Muscle layer of duodenum (tissue), 2 donors: ENCODE data around the gene SMIM41.

ENCODE experiments used
- H3K27ac ChIP-seq: one replicate; pipeline ENCODE4 v1.7.0; 2013; ENCODE audit warnings: mild to moderate bottlenecking, low read length
- H3K27me3 ChIP-seq: one replicate; pipeline ENCODE4 v1.7.0; 2013; ENCODE audit warnings: low read depth, mild to moderate bottlenecking, control low read depth, low read length
- H3K36me3 ChIP-seq, 2 donors: one replicate each; pipeline ENCODE4 v1.7.0; 2013; ENCODE audit warnings: low read length in 2 of 2, control low read depth in 1 of 2, mild to moderate bottlenecking in 1 of 2; ENCODE audit not compliant: insufficient read depth in 2 of 2, control insufficient read depth in 1 of 2
- H3K4me1 ChIP-seq, 2 donors: one replicate each; pipeline ENCODE4 v1.7.0; 2013; ENCODE audit warnings: low read length in 2 of 2, mild to moderate bottlenecking in 2 of 2, control low read depth in 1 of 2, moderate library complexity in 1 of 2; ENCODE audit not compliant: insufficient read depth in 2 of 2, control insufficient read depth in 1 of 2
- H3K4me3 ChIP-seq, 2 donors: one replicate each; pipeline ENCODE4 v1.7.0; 2013; ENCODE audit warnings: low read length in 2 of 2, low read depth in 1 of 2, mild to moderate bottlenecking in 1 of 2
- H3K9me3 ChIP-seq, 2 donors: one replicate each; pipeline ENCODE4 v1.7.0; 2013; ENCODE audit warnings: low read length in 2 of 2, control low read depth in 1 of 2, mild to moderate bottlenecking in 1 of 2; ENCODE audit not compliant: control insufficient read depth in 1 of 2
- donor health status: healthy.

SMIM41 gene

GRCh38 chr12:52137746-52138145 is 58.2 kb downstream of the SMIM41 start:
- no peaks in the 10 kb centered on the region for H3K36me3 ChIP-seq
- no peak overlapping the region for H3K27ac ChIP-seq
- H3K4me3 ChIP-seq, result no peak overlapping the region
- no peaks in the 10 kb centered on the region for H3K27me3 ChIP-seq
- H3K4me1 ChIP-seq, result no peaks in the 10 kb centered on the region
- H3K9me3 ChIP-seq, result no peaks in the 10 kb centered on the region

GRCh38 chr12:52139147-52139546 is 59.6 kb downstream of the SMIM41 start:
- H3K4me3 ChIP-seq, result no peak overlapping the region
- no peak overlapping the region for H3K27ac ChIP-seq
- H3K4me1 ChIP-seq, result no peaks in the 10 kb centered on the region
- H3K36me3 ChIP-seq, result no peaks in the 10 kb centered on the region
- no peaks in the 10 kb centered on the region for H3K9me3 ChIP-seq
- H3K27me3 ChIP-seq, result no peaks in the 10 kb centered on the region

GRCh38 chr12:52139579-52140062 is 60.1 kb downstream of the SMIM41 start:
- no peaks in the 10 kb centered on the region for H3K27me3 ChIP-seq
- no peaks in the 10 kb centered on the region for H3K36me3 ChIP-seq
- no peaks in the 10 kb centered on the region for H3K4me1 ChIP-seq
- H3K9me3 ChIP-seq, result no peaks in the 10 kb centered on the region
- no peak overlapping the region for H3K4me3 ChIP-seq
- H3K27ac ChIP-seq, result no peak overlapping the region

GRCh38 chr12:52141306-52141705 is 61.8 kb downstream of the SMIM41 start:
- no peaks in the 10 kb centered on the region for H3K4me1 ChIP-seq
- H3K4me3 ChIP-seq, result no peak overlapping the region
- H3K36me3 ChIP-seq, result no peaks in the 10 kb centered on the region
- H3K27me3 ChIP-seq, result no peaks in the 10 kb centered on the region
- no peak overlapping the region for H3K27ac ChIP-seq
- no peaks in the 10 kb centered on the region for H3K9me3 ChIP-seq

DNA sequence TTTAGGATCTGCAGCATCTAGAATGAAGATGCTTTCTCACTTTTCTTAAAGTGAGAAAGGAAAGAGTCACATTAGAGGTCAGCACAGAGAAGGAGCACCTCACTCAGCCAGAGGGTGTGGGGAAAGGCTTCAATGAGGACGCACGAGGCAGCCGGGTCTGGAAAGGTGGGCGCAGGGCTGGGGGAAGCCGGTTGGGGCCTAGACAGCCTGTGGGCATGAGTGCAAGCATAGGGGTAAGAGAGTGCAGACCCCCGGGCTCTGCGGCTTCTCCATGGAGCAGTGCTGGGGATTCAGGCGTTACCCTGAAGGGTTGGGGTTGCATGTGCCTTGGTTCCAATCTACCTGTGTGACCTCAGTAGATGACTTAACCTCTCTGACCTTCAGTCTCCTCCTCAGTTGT is 62.4 kb downstream of the SMIM41 start:
- Histone ChIP-seq H3K27me3 (no peaks in the 10 kb centered on the region), H3K9me3 (no peaks in the 10 kb centered on the region), H3K4me1 (no peaks in the 10 kb centered on the region), H3K4me3 (no peak overlapping the region), H3K27ac (no peak overlapping the region), H3K36me3 (no peaks in the 10 kb centered on the region)

GRCh38 chr12:52142431-52142830 is 62.9 kb downstream of the SMIM41 start:
- H3K4me3 ChIP-seq, result no peak overlapping the region
- no peaks in the 10 kb centered on the region for H3K36me3 ChIP-seq
- no peaks in the 10 kb centered on the region for H3K9me3 ChIP-seq
- H3K27ac ChIP-seq, result no peak overlapping the region
- H3K27me3 ChIP-seq, result no peaks in the 10 kb centered on the region
- H3K4me1 ChIP-seq, result peaks cover 0 to under 1% of the 10 kb centered on the region in 2 donors

DNA sequence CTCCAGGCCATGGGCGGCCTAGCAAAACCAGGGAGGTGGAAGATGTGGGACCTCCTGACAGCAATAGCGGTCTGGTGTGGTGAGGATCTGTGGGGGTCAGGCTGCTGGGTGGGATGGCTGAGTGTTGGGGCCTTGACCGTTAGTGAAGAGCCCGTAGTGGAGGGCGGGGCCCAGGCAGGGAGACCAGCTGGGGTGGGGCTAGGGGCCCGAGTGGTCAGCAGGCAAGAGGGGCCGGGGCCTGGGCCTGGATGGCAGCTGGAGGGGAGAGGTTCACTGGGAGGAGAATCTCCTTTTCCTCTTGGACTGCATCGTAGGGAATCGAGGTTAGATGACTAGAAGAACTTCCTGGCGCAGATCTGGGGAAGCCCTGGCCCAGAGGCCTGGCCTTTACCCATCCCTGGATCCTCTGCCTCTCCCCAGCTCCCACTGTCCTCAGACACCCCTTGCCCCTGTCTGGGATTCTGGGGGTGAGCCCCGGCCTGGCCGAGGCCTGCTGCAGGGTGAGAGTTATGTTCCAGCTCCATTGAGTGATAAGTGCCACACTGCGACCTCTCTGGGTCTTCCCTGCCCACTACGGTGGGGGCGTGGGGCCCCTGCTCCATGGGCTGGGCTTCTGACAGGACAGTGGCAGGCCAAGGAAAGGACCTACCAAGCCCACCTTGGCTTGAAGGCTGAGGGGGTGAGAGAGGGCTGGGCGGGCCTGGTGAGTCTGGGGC is 65.2 kb downstream of the SMIM41 start:
- H3K27ac ChIP-seq, result no peak overlapping the region
- no peak overlapping the region for H3K4me3 ChIP-seq

DNA sequence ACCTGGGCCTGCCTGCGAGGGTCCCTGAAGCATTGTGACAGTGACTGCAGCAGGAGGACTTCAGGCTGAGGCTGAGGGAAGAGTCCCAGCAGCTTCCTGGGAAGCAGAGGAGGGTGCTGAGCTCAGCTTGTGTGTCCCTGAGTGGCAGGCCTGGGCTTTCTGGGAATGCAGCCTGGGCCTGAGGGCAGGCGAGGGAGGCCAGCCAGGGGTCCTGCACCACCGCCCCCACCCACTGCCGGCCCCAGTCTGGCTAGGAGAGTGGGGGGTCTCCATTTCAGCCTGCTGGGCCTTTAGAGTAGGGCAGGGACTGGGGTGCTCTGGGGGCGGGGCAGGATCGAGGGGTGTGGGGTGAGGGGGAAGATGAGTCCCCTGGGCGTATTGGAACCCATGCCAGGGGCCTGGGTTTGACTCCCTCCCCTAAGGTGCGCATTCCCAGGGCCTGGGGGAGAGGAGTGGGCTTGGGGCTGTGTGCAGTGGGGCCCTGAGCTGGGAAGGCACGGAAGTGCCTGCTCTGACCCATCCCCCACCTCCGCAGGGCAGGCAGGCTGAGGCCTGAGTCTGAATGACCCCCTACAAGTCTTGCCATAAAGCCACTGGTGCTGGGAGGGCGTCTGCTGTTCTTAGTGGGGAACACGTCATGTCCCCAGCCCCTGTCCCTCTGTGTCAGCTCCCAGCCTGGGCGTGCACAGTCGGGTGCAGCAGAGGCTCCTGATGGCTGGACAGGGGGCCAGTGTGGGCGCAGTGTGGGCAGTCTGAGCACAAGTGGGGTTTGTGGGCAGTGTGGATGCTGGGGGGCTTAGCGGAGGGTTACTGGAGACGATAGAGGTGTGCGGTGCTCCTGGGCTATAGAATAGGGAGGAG is 66.0 kb downstream of the SMIM41 start:
- H3K9me3 ChIP-seq, result no peaks in the 10 kb centered on the region
- peaks cover 3 to 7% of the 10 kb centered on the region in 2 donors for H3K4me1 ChIP-seq
- H3K4me3 ChIP-seq, result no peak overlapping the region
- H3K27me3 ChIP-seq, result no peaks in the 10 kb centered on the region
- H3K36me3 ChIP-seq, result no peaks in the 10 kb centered on the region
- no peak overlapping the region for H3K27ac ChIP-seq

More for the DNA sequence above, 65.2 kb downstream of the SMIM41 start:
- Histone ChIP-seq H3K9me3 (no peaks in the 10 kb centered on the region), H3K27me3 (no peaks in the 10 kb centered on the region), H3K36me3 (no peaks in the 10 kb centered on the region), H3K4me1 (peaks cover 3 to 7% of the 10 kb centered on the region in 2 donors)

GRCh38 chr12:52146089-52146821 is 66.8 kb downstream of the SMIM41 start:
- Histone ChIP-seq H3K36me3 (no peaks in the 10 kb centered on the region), H3K9me3 (no peaks in the 10 kb centered on the region), H3K27ac (peak overlapping the region; percentile 58), H3K27me3 (no peaks in the 10 kb centered on the region), H3K4me3 (no peak overlapping the region), H3K4me1 (peaks cover 3 to 7% of the 10 kb centered on the region in 2 donors)

- Histone ChIP-seq H3K4me1 (peaks cover 6 to 7% of the 10 kb centered on the region in 2 donors), H3K27me3 (no peaks in the 10 kb centered on the region), H3K4me3 (no peak overlapping the region), H3K9me3 (no peaks in the 10 kb centered on the region), H3K36me3 (no peaks in the 10 kb centered on the region), H3K27ac (peak overlapping the region; percentile 58)
Observed at GRCh38 chr12:52146822-52147366, 67.4 kb downstream of the SMIM41 start.
